ENCODE measurements around the gene RBM23.

Gene RBM23

DNA sequence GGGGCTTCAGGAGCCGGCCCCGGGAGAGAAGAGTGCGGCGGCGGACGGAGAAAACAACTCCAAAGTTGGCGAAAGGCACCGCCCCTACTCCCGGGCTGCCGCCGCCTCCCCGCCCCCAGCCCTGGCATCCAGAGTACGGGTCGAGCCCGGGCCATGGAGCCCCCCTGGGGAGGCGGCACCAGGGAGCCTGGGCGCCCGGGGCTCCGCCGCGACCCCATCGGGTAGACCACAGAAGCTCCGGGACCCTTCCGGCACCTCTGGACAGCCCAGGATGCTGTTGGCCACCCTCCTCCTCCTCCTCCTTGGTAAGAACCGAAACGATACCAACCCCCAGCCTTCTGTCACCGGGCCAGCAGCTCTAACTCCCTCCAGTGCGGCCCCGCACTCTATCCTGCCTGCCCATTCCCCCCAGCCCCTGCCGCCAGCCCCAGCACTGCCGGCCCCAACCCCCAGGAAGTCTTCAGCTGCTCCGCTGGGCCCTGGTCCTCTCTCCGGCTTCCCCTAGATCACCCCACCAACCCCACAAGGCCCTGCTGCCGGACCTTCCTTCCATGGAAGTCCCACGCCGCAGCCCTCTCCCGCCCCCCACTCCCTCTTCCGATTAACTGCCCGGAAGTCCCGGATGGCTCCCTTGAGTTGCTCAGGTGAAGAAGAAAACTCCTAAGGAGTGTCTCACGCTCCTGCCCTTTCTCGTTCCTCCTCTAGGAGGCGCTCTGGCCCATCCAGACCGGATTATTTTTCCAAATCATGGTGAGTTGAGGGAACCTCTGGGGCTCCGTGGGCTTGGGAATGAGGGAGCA is 46.7 kb downstream of the RBM23 start (continued):
- TF ChIP-seq ZNF510 (tag by site-specific recombination; IDR thresholded peaks at IDR 0.05; ENCODE audit: insufficient replicate concordance): no peak
- TF ChIP-seq ZNF398 (tag by site-specific recombination; IDR thresholded peaks at IDR 0.05): peak; percentile 53
- TF ChIP-seq ZNF112 (tag by site-specific recombination; IDR thresholded peaks at IDR 0.05): no peak
- no peak for TF ChIP-seq ZNF37A (tag by site-specific recombination; IDR thresholded peaks at IDR 0.05)
- TF ChIP-seq ZNF664 (tag by site-specific recombination; IDR thresholded peaks at IDR 0.05): no peak
- 0 out of 2 replicates have a peak, but pooled peaks have one; percentile 9 for TF ChIP-seq ZFHX2 (tag by site-specific recombination; conservative IDR thresholded peaks at IDR 0.05)
- no peak for TF ChIP-seq FEZF1 (tag by site-specific recombination; IDR thresholded peaks at IDR 0.05)
- no peak for TF ChIP-seq ZNF239 (tag by site-specific recombination; IDR thresholded peaks at IDR 0.05)
- TF ChIP-seq ZNF701 (tag by site-specific recombination; IDR thresholded peaks at IDR 0.05): no peak
- TF ChIP-seq ZNF561 (tag by site-specific recombination; IDR thresholded peaks at IDR 0.05; ENCODE audit: borderline replicate concordance): no peak
- TF ChIP-seq ZNF24 (tag by site-specific recombination; IDR thresholded peaks at IDR 0.05): no peak
- TF ChIP-seq ZBTB8A (tag by site-specific recombination; IDR thresholded peaks at IDR 0.05): no peak
- TF ChIP-seq ZNF529 (tag by site-specific recombination; IDR thresholded peaks at IDR 0.05; ENCODE audit: insufficient replicate concordance): no peak
- TF ChIP-seq ZNF76 (tag by site-specific recombination; IDR thresholded peaks at IDR 0.05; ENCODE audit: borderline replicate concordance, low read depth): peak; percentile 58; the same call in 1 of the 2 replicates
- no peak for TF ChIP-seq SP3 (tag by site-specific recombination; IDR thresholded peaks at IDR 0.05)
- no peak for TF ChIP-seq SETDB1 (IDR thresholded peaks at IDR 0.05; ENCODE audit: insufficient read length, low read length)
- no peak for TF ChIP-seq ZNF677 (tag by site-specific recombination; IDR thresholded peaks at IDR 0.05)
- TF ChIP-seq ZNF350 (tag by site-specific recombination; IDR thresholded peaks at IDR 0.05): no peak
- TF ChIP-seq, protein P1, sequence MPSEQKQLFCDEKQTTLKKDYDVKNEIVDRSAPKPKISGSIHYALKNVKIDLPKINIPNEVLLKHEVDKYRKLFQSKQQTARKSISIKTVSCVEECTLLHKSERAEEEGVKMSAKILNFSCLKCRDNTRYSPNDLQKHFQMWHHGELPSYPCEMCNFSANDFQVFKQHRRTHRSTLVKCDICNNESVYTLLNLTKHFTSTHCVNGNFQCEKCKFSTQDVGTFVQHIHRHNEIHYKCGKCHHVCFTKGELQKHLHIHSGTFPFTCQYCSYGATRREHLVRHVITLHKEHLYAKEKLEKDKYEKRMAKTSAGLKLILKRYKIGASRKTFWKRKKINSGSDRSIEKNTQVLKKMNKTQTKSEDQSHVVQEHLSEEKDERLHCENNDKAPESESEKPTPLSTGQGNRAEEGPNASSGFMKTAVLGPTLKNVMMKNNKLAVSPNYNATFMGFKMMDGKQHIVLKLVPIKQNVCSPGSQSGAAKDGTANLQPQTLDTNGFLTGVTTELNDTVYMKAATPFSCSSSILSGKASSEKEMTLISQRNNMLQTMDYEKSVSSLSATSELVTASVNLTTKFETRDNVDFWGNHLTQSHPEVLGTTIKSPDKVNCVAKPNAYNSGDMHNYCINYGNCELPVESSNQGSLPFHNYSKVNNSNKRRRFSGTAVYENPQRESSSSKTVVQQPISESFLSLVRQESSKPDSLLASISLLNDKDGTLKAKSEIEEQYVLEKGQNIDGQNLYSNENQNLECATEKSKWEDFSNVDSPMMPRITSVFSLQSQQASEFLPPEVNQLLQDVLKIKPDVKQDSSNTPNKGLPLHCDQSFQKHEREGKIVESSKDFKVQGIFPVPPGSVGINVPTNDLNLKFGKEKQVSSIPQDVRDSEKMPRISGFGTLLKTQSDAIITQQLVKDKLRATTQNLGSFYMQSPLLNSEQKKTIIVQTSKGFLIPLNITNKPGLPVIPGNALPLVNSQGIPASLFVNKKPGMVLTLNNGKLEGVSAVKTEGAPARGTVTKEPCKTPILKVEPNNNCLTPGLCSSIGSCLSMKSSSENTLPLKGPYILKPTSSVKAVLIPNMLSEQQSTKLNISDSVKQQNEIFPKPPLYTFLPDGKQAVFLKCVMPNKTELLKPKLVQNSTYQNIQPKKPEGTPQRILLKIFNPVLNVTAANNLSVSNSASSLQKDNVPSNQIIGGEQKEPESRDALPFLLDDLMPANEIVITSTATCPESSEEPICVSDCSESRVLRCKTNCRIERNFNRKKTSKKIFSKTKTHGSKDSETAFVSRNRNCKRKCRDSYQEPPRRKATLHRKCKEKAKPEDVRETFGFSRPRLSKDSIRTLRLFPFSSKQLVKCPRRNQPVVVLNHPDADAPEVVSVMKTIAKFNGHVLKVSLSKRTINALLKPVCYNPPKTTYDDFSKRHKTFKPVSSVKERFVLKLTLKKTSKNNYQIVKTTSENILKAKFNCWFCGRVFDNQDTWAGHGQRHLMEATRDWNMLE (tag by site-specific recombination; conservative IDR thresholded peaks at IDR 0.05; ENCODE audit: low read depth): no peak
- TF ChIP-seq ZNF639 (tag by site-specific recombination; IDR thresholded peaks at IDR 0.05): peak; percentile 39; the same call in 1 of the 2 replicates
- no peak for TF ChIP-seq ZNF266 (tag by site-specific recombination; IDR thresholded peaks at IDR 0.05; ENCODE audit: low read depth)
- TF ChIP-seq ZNF548 (tag by site-specific recombination; IDR thresholded peaks at IDR 0.05): no peak
- TF ChIP-seq MZF1 (tag by site-specific recombination; IDR thresholded peaks at IDR 0.05; ENCODE audit: borderline replicate concordance): no peak
- TF ChIP-seq, protein P2, sequence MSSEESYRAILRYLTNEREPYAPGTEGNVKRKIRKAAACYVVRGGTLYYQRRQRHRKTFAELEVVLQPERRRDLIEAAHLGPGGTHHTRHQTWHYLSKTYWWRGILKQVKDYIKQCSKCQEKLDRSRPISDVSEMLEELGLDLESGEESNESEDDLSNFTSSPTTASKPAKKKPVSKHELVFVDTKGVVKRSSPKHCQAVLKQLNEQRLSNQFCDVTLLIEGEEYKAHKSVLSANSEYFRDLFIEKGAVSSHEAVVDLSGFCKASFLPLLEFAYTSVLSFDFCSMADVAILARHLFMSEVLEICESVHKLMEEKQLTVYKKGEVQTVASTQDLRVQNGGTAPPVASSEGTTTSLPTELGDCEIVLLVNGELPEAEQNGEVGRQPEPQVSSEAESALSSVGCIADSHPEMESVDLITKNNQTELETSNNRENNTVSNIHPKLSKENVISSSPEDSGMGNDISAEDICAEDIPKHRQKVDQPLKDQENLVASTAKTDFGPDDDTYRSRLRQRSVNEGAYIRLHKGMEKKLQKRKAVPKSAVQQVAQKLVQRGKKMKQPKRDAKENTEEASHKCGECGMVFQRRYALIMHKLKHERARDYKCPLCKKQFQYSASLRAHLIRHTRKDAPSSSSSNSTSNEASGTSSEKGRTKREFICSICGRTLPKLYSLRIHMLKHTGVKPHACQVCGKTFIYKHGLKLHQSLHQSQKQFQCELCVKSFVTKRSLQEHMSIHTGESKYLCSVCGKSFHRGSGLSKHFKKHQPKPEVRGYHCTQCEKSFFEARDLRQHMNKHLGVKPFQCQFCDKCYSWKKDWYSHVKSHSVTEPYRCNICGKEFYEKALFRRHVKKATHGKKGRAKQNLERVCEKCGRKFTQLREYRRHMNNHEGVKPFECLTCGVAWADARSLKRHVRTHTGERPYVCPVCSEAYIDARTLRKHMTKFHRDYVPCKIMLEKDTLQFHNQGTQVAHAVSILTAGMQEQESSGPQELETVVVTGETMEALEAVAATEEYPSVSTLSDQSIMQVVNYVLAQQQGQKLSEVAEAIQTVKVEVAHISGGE (tag by site-specific recombination; conservative IDR thresholded peaks at IDR 0.05; ENCODE audit: low read depth): peak; percentile 60
- TF ChIP-seq ZNF391 (tag by site-specific recombination; IDR thresholded peaks at IDR 0.05; ENCODE audit: borderline replicate concordance, low read depth): no peak
- TF ChIP-seq ZNF394 (tag by site-specific recombination; IDR thresholded peaks at IDR 0.05; ENCODE audit: borderline replicate concordance): no peak; the same call in 1 of the 2 replicates
- TF ChIP-seq ZNF302 (tag by site-specific recombination; IDR thresholded peaks at IDR 0.05; ENCODE audit: low read depth): no peak
- no peak for TF ChIP-seq ZNF785 (tag by site-specific recombination; IDR thresholded peaks at IDR 0.05)
